ENCODE data around the gene NFKB2. TPM values are rescaled to one million over a fixed set of nuclear protein-coding genes. Genes with fewer than 3 reads are reported as not detected.

NFKB2 gene
- polyA plus RNA-seq, 1 donor from 2014 or later: 0.30 TPM

DNA sequence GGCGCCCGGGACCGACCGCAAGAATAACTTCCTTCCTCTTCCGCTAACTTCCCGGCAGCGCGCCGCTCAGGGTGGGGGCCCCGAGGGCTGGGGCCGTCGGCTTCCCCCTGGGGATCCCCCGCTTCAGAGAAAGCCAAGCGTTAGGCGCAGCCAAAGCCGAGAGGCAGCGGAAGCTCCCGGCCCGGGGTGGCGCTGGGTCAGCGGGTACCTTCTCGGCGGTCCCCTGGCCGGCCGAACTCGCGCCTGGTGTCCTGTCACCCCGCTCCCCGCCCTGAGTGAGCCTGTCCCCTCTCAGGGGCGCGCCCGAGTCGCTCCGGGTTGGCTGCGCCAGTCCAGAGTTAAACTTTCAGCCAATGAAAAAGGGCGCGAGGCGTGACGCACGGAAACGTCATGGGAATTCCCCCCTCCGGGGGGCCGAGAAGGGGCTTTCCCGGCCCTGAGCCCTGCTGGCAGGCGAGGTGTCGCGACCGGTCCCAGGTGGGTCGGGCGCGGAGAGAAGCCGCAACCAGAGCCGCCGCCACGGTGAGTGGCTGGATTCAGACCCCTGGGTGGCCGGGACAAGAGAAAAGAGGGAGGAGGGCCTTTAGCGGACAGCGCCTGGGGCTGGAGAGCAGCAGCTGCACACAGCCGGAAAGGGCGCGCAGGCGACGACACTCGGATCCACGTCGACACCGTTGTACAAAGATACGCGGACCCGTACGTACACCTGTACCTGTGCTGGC lies 1.3 kb upstream of the NFKB2 start:
- H3K9me3 ChIP-seq (ENCODE audit: low read length): no peaks in the 10 kb centered on the region
- peak overlapping the region; percentile 70 for H3K4me2 ChIP-seq (ENCODE audit: low read length)
- no peaks in the 10 kb centered on the region for H3K79me2 ChIP-seq (replicated peaks; ENCODE audit: insufficient read depth, low read length)
- H3K9ac ChIP-seq (ENCODE audit: low read length): peak overlapping the region; percentile 26
- H3K27me3 ChIP-seq (ENCODE audit: insufficient read depth, low read depth, low read length): peaks cover 32% of the 10 kb centered on the region
- H3K9me2 ChIP-seq (ENCODE audit: insufficient read depth, low read length): no peaks in the 10 kb centered on the region
- H4K20me1 ChIP-seq (ENCODE audit: insufficient read depth): no peaks in the 10 kb centered on the region
- no peak overlapping the region for H2AFZ ChIP-seq (ENCODE audit: low read depth, low read length)
- no peak overlapping the region for H3K27ac ChIP-seq (ENCODE audit: low read length)
- TF ChIP-seq MXI1 (conservative IDR thresholded peaks at IDR 0.05; ENCODE audit: poor library complexity, severe bottlenecking) (peak; percentile 25), RAD21 (conservative IDR thresholded peaks at IDR 0.05) (peak; percentile 84), SMC3 (conservative IDR thresholded peaks at IDR 0.05; ENCODE audit: poor library complexity) (peak; percentile 91), TAF1 (IDR thresholded peaks at IDR 0.05; ENCODE audit: low read depth) (no peak), POLR2AphosphoS5 (IDR thresholded peaks at IDR 0.05) (peak; percentile 7)
- TF ChIP-seq, protein P1, sequence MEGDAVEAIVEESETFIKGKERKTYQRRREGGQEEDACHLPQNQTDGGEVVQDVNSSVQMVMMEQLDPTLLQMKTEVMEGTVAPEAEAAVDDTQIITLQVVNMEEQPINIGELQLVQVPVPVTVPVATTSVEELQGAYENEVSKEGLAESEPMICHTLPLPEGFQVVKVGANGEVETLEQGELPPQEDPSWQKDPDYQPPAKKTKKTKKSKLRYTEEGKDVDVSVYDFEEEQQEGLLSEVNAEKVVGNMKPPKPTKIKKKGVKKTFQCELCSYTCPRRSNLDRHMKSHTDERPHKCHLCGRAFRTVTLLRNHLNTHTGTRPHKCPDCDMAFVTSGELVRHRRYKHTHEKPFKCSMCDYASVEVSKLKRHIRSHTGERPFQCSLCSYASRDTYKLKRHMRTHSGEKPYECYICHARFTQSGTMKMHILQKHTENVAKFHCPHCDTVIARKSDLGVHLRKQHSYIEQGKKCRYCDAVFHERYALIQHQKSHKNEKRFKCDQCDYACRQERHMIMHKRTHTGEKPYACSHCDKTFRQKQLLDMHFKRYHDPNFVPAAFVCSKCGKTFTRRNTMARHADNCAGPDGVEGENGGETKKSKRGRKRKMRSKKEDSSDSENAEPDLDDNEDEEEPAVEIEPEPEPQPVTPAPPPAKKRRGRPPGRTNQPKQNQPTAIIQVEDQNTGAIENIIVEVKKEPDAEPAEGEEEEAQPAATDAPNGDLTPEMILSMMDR (IDR thresholded peaks at IDR 0.05; ENCODE audit: poor library complexity, severe bottlenecking): peak; percentile 42
- peak overlapping the region; percentile 73 for H3K4me3 ChIP-seq (ENCODE audit: low read length)
- no peaks in the 10 kb centered on the region for H3F3A ChIP-seq (ENCODE audit: insufficient read depth, low read length, poor library complexity, severe bottlenecking)
- H3K36me3 ChIP-seq (ENCODE audit: insufficient read depth, low read length): no peaks in the 10 kb centered on the region

DNA sequence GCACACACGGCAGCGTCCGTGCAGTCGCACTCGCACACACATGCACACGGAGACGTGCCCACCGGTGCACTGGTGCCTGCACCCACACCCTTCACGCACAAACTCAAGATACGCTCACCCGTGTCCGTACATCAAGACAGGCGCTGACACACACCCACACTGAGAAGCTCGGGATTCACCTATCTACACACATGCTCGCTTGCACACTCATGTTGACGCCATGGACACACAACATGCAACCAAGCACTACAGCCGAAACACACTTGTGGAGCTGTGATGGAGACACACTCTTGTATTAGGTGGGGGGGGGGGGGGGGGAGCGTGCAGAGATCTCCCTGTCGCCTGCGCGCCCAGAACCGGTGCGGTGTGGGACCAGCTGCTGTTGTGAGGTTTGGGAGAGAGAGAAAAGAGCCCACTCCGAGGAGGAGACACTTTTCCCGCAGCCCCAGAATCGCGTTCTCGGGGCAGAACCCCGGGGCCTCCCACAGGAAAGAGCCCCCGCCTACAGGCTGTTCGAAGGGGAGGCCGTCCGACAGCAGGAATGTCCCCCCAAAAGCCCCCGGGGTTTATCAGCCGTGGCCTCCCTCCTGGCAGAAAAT lies 605 bp upstream of the NFKB2 start:
- no peaks in the 10 kb centered on the region for H3K36me3 ChIP-seq (ENCODE audit: insufficient read depth, low read length)
- H3K9me2 ChIP-seq (ENCODE audit: insufficient read depth, low read length): no peaks in the 10 kb centered on the region
- no peak overlapping the region for H2AFZ ChIP-seq (ENCODE audit: low read depth, low read length)
- peak overlapping the region; percentile 39 for H3K9ac ChIP-seq (ENCODE audit: low read length)
- H3K27ac ChIP-seq (ENCODE audit: low read length): no peak overlapping the region
- peak overlapping the region; percentile 73 for H3K4me3 ChIP-seq (ENCODE audit: low read length)
- no peaks in the 10 kb centered on the region for H4K20me1 ChIP-seq (ENCODE audit: insufficient read depth)
- H3K27me3 ChIP-seq (ENCODE audit: insufficient read depth, low read depth, low read length): peaks cover 32% of the 10 kb centered on the region
- no peaks in the 10 kb centered on the region for H3K79me2 ChIP-seq (replicated peaks; ENCODE audit: insufficient read depth, low read length)
- no peaks in the 10 kb centered on the region for H3K9me3 ChIP-seq (ENCODE audit: low read length)
- H3F3A ChIP-seq (ENCODE audit: insufficient read depth, low read length, poor library complexity, severe bottlenecking): no peaks in the 10 kb centered on the region
- H3K4me2 ChIP-seq (ENCODE audit: low read length): peak overlapping the region; percentile 70
- TF ChIP-seq EP300 (conservative IDR thresholded peaks at IDR 0.05; ENCODE audit: poor library complexity, severe bottlenecking): no peak
- no peak for TF ChIP-seq EZH2 (IDR thresholded peaks at IDR 0.05; ENCODE audit: borderline replicate concordance, insufficient read depth, low read length, poor library complexity, severe bottlenecking)
- TF ChIP-seq RAD21 (conservative IDR thresholded peaks at IDR 0.05): no peak
- TF ChIP-seq TAF1 (IDR thresholded peaks at IDR 0.05; ENCODE audit: low read depth): no peak
- peak; percentile 0 for TF ChIP-seq POLR2AphosphoS5 (IDR thresholded peaks at IDR 0.05)
- TF ChIP-seq, protein P1 (IDR thresholded peaks at IDR 0.05; ENCODE audit: poor library complexity, severe bottlenecking): no peak
- peak; percentile 11 for TF ChIP-seq MXI1 (conservative IDR thresholded peaks at IDR 0.05; ENCODE audit: poor library complexity, severe bottlenecking)
- no peak for TF ChIP-seq SMC3 (conservative IDR thresholded peaks at IDR 0.05; ENCODE audit: poor library complexity)
- TF ChIP-seq, protein P2, sequence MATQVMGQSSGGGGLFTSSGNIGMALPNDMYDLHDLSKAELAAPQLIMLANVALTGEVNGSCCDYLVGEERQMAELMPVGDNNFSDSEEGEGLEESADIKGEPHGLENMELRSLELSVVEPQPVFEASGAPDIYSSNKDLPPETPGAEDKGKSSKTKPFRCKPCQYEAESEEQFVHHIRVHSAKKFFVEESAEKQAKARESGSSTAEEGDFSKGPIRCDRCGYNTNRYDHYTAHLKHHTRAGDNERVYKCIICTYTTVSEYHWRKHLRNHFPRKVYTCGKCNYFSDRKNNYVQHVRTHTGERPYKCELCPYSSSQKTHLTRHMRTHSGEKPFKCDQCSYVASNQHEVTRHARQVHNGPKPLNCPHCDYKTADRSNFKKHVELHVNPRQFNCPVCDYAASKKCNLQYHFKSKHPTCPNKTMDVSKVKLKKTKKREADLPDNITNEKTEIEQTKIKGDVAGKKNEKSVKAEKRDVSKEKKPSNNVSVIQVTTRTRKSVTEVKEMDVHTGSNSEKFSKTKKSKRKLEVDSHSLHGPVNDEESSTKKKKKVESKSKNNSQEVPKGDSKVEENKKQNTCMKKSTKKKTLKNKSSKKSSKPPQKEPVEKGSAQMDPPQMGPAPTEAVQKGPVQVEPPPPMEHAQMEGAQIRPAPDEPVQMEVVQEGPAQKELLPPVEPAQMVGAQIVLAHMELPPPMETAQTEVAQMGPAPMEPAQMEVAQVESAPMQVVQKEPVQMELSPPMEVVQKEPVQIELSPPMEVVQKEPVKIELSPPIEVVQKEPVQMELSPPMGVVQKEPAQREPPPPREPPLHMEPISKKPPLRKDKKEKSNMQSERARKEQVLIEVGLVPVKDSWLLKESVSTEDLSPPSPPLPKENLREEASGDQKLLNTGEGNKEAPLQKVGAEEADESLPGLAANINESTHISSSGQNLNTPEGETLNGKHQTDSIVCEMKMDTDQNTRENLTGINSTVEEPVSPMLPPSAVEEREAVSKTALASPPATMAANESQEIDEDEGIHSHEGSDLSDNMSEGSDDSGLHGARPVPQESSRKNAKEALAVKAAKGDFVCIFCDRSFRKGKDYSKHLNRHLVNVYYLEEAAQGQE (IDR thresholded peaks at IDR 0.05; ENCODE audit: borderline replicate concordance): no peak
